Dermis blood vessel endothelial cell (primary cell): ENCODE results near the gene IL22RA2. TPM values are rescaled to one million over a fixed set of nuclear protein-coding genes. Genes with fewer than 3 reads are reported as not detected.
A peak's percentile ranks its signal among the peaks of the same experiment; 100 is the strongest.

Source experiments
- DNase-seq: peaks from one replicate; pipeline ENCODE4 v3.0.0; 2010
- total RNA-seq: library from RNA; depleted of rRNA; stranded (reverse); fragments of >200 nt; gene quantifications from 2 replicates; pipeline ENCODE4 v1.2.3, GENCODE V29; 2014

IL22RA2 gene
- total RNA-seq, 1 donor from 2014 or later: not detected

DNA sequence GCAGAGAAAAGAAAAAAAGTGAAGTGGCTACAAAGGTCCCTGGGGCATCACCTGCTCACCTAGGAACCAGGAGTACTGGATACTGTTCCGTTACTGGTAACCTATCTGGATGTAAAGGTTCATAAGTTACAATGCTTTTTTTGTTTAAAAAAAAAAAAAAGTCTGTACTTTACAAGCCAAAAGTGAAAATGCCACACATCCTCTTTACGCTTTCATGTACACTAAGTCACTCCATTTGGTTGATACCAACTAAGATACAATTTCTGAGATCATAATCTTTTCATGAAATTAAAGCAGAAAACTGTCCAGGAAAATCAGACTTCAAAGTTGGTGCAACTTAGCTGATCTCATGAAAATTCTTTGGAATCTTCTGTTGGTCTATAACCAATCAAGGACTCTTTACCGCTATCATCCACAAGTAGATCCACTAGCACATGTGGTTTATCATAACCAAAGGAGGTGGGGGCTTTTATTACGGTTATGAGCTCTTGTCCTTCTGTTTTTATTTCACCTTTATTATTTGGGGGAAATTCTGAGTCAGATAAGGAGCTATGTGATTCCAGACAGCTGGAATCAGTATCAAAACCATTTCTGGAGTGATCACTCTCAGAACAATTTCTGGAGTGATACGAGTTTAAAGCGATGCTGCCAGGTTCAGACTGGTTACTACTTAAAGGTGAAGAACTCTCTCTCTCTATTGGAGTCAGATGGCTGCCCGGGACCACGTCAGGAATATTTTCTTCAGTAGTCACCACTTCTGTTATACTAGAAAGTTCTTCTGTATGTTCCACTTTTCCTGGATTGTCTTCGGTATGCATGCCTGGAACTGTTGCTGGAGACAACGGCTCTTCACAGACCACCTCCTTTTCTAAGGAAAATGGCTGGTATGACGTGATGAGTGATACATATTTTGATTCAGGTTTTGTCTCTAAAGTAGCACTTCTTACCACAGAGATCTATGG, 24.5 kb upstream of the IL22RA2 start:
- no peak for DNase-seq

DNA sequence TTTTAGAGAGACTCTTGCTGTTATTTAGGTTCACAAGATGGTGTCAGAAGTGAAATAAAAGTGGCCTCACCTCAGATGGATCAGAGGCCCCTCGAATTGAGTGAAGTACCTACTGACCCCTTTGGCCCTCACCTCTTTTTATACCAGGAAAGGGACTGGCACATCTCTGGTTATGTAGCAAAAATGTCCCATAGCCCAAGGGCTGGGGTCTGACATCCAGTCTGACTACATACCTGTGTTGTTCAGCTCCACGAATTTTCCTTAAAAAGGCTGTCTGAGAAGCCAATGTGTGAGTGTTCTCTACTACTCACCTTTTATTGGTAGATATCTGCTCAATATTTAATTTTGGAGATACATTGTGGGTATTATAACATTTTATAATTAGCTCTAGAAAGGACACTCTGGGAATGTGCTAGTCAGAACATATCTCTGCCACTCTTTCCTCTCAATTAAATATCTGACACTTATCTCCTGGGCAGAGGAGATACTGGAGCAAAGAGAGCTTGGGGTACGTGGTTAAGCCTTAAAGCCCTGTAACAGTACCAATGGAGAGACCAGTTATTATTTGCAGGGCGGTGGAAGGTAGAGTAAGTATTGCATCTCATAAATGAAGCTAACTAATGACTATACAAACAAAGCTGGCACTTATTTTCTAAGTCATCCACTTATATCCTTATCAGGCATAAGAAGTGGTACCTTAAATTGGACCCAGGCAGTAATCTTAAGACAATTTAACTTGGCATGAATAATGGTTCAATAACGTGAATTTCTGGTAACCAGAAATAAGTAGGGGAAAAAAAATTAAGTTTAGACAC, 20.0 kb upstream of the IL22RA2 start:
- no peak for DNase-seq

DNA sequence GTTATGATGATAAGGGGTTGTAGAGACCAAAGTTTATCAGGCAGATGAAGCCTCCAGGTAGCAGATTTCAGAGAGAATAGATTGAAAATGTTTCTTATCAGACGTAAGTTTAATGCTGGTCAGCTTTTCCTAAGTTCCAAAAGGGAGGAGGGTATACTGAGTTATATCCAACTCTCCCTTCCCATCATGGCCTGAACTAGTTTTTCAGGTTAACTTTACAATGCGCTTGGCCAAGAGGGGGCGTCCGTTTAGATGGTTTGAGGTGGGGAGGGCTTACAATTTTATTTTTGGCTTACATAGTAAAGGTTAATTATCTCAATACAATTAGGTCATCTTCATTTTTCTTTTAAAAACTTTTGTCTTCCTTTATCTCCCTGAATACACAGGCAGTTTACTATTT, 19.4 kb upstream of the IL22RA2 start:
- no peak for DNase-seq

DNA sequence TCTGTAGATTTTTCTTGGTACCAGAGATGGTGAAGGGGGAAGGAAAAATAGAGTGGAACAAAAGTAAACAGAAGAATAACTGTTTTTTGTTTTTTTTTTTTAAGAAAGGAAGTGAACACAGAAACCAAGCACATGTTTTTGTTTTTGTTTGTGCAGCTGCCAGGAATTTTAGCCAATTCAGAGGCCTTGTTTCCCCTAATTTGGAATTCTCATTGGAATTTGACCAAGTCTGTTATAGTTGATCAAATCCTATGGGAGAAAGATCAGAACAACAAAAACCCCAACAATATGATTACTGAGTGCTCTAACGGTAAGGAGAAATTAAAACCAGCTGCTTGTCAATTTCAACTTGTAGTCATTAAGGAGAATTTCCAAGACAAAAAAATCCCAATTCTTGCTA, 18.2 kb upstream of the IL22RA2 start:
- DNase-seq: no peak

DNA sequence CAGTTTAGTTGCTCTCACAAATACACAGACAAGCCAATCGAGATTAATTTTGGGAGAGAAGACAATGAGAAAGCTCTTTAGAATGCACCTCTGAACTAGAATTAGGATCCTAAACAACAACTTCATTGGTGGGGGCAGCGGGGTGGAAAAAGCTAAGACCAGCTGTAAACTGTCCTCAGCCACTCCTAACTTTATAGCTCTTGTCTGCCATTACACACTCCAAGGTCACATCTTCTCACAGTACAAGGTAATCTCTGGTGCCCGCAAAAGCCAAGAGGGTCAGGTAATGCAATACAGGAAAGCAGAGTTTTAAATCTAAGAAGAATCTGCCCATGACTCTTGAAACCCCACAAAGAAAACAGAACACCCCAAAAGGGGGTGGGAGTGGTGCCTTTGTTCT, 17.8 kb upstream of the IL22RA2 start:
- DNase-seq: no peak

DNA sequence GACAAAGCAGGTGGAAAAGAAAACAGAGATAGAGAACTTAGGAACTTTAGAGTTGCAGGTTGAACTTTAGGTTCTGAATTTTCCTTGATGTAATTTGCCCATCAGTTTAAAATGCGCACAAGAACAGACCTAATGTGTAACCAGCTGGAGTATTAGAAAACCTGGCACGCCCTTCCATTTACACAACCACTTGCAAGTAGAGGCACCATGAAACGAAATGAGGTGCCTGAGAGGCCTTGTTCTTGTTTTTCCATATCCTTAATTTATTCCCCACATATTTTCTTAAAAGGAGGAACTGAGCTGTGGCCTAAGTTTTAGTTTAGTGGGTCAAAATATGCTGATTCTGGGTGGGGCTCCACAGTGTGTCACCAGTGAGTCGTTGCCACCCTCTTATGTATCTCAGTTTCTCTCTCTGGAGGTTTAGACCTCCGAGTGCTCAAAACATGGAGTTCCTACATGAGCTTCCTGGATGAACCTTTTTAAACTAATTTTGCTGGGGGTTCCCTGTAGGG, 17.2 kb upstream of the IL22RA2 start:
- DNase-seq: no peak

DNA sequence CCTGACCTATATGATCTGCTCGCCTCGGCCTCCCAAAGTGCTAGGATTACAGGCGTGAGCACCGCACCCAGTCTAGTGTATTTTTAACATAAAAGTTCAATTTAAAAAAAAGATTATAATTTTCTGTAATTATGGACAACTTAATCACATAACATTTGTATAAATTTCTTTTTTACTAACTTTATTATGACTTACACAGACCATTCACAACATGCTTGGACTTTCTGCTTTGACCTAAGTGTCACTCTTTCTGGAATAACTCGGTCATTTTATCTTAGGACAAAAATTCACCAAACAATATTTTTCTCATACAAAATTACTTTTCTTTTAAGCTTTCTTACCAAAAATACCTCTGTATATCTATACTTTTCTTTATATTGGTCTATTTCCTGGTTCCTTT, 15.4 kb upstream of the IL22RA2 start:
- DNase-seq: peak; percentile 30

DNA sequence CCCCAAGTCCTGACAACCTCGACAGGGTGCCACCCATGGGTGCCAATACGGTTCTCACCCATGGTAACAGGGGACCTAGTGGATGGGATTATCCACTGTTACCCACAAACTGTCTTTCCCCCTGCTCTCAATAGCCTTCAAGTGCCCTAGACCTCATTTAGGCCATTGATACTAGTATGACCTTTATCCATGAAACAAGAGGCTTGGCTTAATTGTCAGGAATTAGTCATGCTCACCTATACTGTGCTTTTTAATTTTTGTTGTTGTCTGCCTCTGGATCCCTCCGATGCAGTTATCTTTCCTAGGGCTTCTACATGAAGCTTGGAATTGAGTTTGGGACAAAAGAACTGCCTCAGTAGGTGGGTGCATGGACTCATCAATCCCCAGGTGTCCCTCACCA, 11.8 kb upstream of the IL22RA2 start:
- no peak for DNase-seq

DNA sequence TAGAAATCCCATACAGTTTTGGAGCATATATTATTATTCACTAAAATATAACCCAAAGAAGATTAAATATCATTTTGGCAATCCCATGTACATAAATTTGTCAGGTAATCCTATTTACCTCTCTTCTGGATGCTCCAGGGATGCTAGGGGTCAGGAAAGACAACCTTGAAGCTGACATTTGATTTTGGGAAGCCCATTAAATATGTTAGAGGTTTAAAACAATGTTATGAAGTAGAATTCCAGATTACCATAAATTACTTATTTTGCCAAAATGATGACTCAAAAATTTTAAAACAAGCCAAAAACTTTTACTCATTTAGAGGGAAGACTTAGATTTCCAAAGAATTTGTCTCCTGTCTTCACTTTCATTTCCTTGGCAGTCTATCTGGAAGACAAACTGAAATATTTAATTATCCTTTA, 9.2 kb upstream of the IL22RA2 start:
- no peak for DNase-seq

DNA sequence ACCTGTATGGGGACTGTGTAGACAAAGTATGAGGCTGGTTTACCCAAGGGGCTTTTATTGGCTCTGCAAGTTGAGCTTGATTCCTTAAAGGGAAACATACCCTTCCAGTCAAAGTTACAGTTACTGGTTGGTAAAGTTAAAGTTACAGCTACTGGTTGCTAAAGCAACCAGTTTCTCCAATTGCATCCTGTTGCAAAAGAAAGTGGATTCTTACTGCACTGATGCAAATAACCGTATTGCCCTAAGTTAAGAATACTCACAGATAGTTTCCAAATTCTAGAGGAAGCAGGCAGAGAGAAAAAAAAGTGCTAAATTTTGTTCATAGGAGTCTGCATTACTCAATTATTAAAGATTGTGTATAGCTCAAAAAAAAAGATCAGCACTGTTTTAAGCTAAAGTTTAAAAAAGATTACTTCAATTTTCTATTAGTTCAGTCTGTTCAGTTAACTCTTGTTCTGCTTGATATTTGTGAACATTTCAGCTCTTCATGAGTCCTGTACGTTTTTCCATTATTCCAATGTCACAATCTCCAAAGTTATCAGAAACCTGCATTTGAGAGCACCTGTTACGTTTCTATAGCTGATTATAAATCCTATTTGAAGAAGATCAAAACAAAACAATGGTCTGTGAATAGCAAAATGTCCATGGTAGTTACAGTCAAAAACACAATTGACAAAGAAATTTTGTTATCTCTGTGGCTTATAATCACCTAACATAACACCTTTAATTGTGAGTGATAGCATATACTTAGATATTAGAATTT, 8.6 kb upstream of the IL22RA2 start:
- no peak for DNase-seq

DNA sequence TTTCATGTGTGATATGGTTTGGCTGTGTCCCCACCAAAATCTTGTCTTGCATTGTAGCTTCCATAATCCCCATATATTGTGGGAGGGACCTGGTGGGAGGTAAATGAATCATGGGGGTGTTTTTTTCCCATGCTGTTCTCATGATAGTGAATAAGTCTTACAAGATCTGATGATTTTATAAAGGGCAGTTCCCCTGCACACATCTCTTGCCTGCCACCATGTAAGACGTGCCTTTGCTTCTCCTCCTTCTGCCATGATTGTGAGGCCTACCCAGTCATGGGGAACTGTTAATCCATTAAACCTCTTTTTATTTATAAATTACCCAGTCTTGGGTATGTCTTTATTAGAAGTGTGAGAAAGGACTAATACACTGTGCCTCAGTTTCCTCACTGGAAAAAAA, 4.2 kb upstream of the IL22RA2 start:
- no peak for DNase-seq

DNA sequence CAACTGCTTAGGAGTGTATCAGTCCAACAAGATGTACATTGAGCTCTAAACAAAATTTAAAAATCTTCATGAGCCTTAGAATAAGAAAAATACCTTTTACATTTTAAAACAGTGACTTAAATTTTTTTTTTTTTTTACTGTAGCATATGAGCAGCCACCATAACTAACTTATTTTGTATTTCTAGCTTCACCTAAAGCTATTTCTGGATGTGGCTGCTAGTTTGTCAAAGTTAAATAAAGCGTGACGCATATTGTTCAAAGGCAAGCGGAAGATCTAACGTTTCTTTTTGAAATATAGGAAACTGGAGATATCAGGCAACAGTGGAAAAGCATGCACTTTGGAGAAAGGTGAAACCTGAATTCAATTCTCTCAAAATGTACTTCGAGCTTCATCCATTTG, 3.3 kb upstream of the IL22RA2 start:
- DNase-seq: no peak

DNA sequence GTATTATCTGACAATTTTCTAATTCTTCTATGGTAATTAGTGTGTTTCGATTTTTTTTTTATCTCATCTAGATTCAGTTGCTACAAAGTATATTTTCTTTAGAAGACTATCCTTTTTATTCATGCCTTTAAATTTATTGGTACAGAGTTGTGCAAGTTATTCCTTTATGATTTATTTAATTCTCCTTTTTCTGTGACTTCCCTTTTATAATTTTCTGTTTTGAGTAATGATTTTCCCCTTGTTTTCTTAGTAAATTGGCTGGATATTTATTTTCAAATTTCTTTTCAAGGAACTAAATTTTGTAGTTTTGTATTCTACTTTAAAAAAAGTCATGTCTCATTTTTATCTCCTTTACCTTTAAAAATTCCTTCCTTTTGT, 2.4 kb upstream of the IL22RA2 start:
- no peak for DNase-seq

DNA sequence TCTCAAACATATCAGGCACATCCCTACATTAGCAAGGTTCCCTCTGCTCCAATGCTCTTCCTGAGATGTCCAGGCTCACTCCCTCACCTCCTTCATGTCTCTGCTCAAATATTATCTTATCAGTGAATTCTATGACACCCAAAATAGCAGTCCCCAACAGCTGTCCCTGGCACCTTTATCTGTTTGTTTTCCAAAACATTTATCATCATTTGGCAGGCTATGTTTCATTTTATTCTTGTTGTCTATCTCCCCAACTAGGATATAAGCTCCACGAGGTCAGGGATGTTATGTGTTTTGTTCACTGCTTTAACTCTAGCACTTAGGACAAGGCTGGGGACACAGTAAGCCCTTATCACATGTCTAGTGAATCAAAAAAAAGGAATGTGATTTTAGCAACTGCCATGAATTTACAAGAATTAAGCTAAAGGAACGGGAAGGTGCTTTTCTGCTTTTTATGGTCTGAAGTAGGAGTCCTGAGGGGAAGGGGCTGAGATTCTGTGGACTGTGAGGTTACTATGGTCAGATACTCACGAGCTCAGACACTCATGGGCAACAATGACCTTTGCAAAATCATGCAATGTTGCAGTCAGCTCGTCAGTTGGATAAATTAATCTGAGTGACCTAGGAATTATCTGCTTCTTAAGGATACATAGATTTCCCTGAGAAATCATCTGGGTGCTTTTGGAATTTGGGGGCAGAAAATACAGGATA, 1.9 kb upstream of the IL22RA2 start:
- DNase-seq: no peak

DNA sequence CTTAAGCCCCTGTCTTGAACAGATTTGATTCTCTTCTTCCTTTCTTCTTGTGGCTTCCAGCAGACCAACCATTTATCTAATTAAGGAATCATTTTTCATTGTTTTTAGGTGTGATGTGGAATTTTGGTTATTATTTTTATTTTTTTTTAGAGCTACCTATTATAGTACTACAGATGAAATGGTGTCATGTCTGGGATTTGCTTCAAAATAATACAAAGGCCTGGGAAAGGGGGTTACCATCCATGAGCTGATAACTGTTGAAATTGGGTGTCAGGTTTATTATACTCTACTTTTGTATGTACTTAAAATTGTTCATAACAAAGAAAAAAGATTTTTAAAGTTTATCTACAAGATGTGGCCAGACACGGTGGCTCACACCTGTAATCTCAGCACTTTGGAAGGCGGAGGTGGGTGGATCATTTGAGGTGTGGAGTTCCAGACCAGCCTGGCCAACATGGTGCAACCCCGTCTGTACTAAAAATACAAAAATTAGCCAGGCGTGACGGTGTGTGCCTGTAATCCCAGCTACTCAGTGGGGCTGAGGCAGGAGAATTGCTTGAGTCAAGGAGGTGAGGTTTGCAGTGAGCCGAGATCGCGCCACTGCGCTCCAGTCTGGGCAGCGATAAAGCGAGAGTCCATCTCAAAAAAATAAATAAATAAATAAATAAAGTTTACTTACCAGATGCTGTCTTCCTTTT, 561 bp downstream of the IL22RA2 start:
- no peak for DNase-seq

DNA sequence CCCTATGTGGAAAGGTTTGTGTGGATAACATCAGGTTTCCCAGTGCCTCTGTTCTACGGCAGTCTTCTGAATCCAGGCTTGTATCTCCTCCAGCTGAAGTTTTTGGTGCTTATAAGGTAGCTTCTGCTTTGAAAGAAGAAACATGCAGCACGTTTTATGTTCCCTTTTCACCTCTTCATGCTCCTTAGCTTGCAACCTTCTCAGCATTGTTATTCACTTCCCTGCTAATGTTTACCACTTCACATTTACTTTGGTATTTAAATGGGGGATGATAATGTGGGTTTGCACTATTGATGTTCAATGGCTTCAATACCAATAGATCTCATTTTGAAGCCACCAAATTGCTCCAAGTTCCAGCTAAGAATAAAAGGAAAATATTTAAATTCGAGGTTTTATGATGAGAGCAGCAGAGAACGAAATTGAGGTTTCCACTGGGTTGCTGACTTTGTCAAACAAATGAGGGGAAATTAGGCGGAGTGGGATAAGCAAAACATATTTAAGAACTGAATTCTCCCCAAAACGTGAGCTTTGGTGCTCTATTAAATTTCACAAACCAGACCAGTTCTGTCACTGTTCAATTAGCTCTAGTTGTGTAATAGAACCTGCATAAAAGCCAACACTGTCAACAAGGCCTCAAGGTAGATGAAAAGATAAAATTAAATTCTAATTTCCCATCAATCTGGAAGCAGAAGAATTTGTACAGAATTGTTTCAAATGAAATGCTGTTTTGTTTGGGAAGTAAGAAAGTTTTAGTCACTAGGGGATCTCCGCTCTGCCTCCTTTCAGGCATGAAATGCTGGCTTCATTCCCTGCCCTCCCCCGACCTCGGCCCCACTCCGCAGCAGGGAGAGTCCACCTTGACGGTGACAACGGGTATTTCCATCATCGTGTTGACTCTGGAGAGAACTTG, 1.4 kb downstream of the IL22RA2 start:
- DNase-seq: no peak

DNA sequence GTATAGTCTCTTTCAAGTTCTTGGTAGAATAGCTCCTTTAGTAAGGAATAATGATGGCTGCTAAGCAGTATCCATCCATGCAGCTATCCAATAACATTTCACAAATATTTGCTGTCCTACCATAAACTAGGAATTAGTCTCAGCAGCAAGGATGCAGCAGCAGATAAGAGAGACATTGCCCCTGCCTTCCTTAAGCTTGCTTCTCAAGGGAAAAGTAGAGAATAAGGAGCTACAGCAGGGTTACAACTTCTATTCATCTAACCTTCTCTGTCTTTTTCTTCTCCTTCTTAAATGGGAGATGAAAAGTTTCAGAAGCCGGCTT, 2.4 kb downstream of the IL22RA2 start:
- no peak for DNase-seq

DNA sequence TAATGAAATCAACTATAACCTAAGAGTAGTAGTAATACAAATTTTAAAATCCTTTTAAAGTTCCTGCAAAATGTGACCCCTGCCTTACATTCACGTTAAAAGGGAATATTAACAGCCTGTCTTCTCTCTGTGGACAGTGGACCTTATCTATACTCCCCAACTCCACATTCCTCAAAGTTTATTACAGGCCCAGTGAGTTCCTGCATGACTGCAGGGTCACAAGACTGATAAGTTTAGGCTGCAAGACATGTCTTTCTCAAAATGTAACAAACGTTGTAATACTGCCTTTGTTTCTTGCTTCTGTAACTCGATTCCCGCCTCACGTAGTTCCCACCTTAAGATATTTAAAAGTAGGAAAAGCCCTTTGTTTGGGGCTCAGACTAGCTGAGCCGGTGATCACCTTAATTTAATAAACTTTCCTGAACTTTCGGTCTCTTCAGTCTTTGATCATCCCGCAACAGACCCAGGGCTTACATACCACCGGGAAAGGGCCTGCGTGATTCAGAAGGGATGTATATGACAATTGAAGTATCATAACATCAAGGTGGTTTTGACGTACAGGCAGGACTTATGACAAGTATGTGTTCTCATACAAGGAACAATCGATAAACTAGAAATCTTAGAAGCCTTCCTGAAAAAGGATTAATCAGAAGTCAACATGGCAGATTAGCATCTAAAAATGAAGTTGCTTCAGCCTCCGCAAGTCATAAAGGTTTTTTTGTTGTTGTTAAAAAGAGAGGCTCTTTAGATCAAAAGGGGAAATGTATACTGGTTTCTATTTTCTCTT, 3.0 kb downstream of the IL22RA2 start:
- DNase-seq: no peak

DNA sequence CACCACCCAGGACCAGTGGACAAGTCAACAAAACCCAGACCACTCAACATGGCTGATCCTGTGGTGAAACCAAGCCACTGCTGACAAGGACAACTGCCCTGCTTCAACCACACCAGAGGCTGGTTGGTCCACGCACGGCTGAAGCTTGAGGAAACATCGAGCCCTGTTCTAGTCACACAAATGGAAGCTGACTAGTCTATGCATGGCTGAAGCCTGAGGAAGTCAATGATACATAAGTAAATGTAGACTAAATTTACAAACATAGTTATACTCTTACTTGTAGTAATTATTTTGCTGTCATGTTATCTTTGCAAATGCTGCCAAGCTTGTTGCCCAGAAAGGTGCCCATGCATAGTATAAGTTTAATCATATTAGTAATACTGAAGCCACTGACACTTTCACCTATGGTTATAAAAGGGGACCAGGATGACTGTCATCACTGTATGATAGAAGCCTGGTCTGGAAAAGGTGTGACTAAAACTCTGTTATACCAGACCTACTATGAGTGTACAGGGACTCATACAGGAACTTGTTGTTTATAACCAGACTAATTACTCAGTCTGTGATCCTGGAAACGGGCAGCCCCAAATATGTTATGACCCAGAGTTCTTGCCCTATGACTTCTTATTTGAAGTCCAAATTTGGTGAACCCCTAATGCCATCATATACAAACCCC, 5.6 kb downstream of the IL22RA2 start:
- DNase-seq: no peak
